ENCODE results near the gene FBLN1.

The FBLN1 gene

DNA sequence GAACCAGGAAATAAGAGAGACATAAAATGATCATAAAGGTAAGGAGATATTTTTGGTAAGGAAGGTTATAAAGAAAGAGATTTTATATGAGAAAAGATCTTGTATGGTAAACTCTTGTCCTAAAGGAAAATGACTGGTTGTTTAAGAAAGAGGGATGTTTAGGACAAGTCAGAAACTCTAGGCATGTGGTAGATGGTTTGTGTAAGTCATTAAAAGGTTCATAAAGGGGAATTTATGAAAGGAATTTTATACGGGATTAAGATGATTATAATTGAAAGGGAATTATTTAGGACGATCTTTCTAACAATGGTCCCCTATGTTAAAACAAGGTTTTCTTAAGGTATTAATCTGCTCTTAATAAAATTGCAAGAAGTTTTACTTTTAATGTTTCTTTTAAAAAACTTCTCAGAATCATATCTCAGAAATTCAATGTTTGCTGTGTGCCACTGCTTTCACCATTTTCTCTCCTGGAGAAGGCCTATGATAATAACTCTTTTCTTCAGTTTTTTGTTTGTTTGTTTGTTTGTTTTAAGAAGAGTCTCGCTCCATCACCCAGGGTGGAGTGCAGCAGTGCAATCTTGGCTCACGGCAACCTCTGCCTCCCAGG lies 13.8 kb upstream of the FBLN1 start:
- CTCF ChIA-PET, result no interaction called here
- TF ChIP-seq TRIM28 (IDR thresholded peaks at IDR 0.05; ENCODE audit: borderline replicate concordance, low read length) (peak; percentile 98), ZNF394 (tag by site-specific recombination; IDR thresholded peaks at IDR 0.05; ENCODE audit: borderline replicate concordance) (no peak), ZNF155 (tag by site-specific recombination; IDR thresholded peaks at IDR 0.05) (no peak), ZNF830 (tag by site-specific recombination; IDR thresholded peaks at IDR 0.05; ENCODE audit: low read depth) (no peak), ZNF701 (tag by site-specific recombination; IDR thresholded peaks at IDR 0.05) (0 out of 2 replicates have a peak, but pooled peaks have one; percentile 57), SALL2 (tag by site-specific recombination; IDR thresholded peaks at IDR 0.05; ENCODE audit: borderline replicate concordance) (no peak), ZNF548 (tag by site-specific recombination; IDR thresholded peaks at IDR 0.05) (no peak), ZNF664 (tag by site-specific recombination; IDR thresholded peaks at IDR 0.05) (no peak), ZNF324 (tag by site-specific recombination; IDR thresholded peaks at IDR 0.05) (no peak), ZNF791 (tag by site-specific recombination; IDR thresholded peaks at IDR 0.05) (no peak), ZNF473 (tag by site-specific recombination; IDR thresholded peaks at IDR 0.05) (no peak), ZNF624 (tag by site-specific recombination; IDR thresholded peaks at IDR 0.05) (no peak), ZNF549 (tag by site-specific recombination; IDR thresholded peaks at IDR 0.05) (peak; percentile 61; the same call in 1 of the 2 replicates), ZNF112 (tag by site-specific recombination; IDR thresholded peaks at IDR 0.05) (no peak), ZNF571 (tag by site-specific recombination; IDR thresholded peaks at IDR 0.05) (no peak), GLI2 (tag by site-specific recombination; IDR thresholded peaks at IDR 0.05; ENCODE audit: borderline replicate concordance, low read depth) (no peak), ZNF184 (tag by site-specific recombination; IDR thresholded peaks at IDR 0.05) (0 out of 2 replicates have a peak, but pooled peaks have one; percentile 35), ZNF501 (tag by site-specific recombination; IDR thresholded peaks at IDR 0.05) (no peak), ZNF354C (tag by site-specific recombination; IDR thresholded peaks at IDR 0.05; ENCODE audit: borderline replicate concordance, low read depth) (no peak), MZF1 (tag by site-specific recombination; IDR thresholded peaks at IDR 0.05; ENCODE audit: borderline replicate concordance) (peak; percentile 51; the same call in 1 of the 2 replicates), ZNF510 (tag by site-specific recombination; IDR thresholded peaks at IDR 0.05; ENCODE audit: insufficient replicate concordance) (peak; percentile 13), SP2 (tag by site-specific recombination; IDR thresholded peaks at IDR 0.05) (no peak), ZBTB48 (tag by site-specific recombination; IDR thresholded peaks at IDR 0.05) (no peak), ZBTB1 (tag by site-specific recombination; IDR thresholded peaks at IDR 0.05) (no peak), ZNF600 (tag by site-specific recombination; IDR thresholded peaks at IDR 0.05) (no peak), SETDB1 (IDR thresholded peaks at IDR 0.05; ENCODE audit: insufficient read length, low read length) (peak; percentile 99)
- TF ChIP-seq, protein P1, sequence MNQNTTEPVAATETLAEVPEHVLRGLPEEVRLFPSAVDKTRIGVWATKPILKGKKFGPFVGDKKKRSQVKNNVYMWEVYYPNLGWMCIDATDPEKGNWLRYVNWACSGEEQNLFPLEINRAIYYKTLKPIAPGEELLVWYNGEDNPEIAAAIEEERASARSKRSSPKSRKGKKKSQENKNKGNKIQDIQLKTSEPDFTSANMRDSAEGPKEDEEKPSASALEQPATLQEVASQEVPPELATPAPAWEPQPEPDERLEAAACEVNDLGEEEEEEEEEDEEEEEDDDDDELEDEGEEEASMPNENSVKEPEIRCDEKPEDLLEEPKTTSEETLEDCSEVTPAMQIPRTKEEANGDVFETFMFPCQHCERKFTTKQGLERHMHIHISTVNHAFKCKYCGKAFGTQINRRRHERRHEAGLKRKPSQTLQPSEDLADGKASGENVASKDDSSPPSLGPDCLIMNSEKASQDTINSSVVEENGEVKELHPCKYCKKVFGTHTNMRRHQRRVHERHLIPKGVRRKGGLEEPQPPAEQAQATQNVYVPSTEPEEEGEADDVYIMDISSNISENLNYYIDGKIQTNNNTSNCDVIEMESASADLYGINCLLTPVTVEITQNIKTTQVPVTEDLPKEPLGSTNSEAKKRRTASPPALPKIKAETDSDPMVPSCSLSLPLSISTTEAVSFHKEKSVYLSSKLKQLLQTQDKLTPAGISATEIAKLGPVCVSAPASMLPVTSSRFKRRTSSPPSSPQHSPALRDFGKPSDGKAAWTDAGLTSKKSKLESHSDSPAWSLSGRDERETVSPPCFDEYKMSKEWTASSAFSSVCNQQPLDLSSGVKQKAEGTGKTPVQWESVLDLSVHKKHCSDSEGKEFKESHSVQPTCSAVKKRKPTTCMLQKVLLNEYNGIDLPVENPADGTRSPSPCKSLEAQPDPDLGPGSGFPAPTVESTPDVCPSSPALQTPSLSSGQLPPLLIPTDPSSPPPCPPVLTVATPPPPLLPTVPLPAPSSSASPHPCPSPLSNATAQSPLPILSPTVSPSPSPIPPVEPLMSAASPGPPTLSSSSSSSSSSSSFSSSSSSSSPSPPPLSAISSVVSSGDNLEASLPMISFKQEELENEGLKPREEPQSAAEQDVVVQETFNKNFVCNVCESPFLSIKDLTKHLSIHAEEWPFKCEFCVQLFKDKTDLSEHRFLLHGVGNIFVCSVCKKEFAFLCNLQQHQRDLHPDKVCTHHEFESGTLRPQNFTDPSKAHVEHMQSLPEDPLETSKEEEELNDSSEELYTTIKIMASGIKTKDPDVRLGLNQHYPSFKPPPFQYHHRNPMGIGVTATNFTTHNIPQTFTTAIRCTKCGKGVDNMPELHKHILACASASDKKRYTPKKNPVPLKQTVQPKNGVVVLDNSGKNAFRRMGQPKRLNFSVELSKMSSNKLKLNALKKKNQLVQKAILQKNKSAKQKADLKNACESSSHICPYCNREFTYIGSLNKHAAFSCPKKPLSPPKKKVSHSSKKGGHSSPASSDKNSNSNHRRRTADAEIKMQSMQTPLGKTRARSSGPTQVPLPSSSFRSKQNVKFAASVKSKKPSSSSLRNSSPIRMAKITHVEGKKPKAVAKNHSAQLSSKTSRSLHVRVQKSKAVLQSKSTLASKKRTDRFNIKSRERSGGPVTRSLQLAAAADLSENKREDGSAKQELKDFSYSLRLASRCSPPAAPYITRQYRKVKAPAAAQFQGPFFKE (tag by site-specific recombination; IDR thresholded peaks at IDR 0.05; ENCODE audit: borderline replicate concordance), result no peak
- TF ChIP-seq, protein P2, sequence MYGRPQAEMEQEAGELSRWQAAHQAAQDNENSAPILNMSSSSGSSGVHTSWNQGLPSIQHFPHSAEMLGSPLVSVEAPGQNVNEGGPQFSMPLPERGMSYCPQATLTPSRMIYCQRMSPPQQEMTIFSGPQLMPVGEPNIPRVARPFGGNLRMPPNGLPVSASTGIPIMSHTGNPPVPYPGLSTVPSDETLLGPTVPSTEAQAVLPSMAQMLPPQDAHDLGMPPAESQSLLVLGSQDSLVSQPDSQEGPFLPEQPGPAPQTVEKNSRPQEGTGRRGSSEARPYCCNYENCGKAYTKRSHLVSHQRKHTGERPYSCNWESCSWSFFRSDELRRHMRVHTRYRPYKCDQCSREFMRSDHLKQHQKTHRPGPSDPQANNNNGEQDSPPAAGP (tag by site-specific recombination; IDR thresholded peaks at IDR 0.05), result no peak
- TF ChIP-seq, protein P3, sequence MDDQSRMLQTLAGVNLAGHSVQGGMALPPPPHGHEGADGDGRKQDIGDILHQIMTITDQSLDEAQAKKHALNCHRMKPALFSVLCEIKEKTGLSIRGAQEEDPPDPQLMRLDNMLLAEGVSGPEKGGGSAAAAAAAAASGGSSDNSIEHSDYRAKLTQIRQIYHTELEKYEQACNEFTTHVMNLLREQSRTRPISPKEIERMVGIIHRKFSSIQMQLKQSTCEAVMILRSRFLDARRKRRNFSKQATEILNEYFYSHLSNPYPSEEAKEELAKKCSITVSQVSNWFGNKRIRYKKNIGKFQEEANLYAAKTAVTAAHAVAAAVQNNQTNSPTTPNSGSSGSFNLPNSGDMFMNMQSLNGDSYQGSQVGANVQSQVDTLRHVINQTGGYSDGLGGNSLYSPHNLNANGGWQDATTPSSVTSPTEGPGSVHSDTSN (CRISPR knock-in tag; IDR thresholded peaks at IDR 0.05), result no peak

More for the DNA sequence above, 13.8 kb upstream of the FBLN1 start:
- POLR2A ChIA-PET, result no interaction called here
- H3K36me3 ChIP-seq (ENCODE audit: control insufficient read depth in 2 of 2, insufficient read depth in 1 of 2, low read length in 2 of 2), result no peaks in the 10 kb centered on the region
- no peaks in the 10 kb centered on the region; the same call in 1 of the 2 replicates for H3K9me3 ChIP-seq (ENCODE audit: control insufficient read depth, insufficient read depth, low read depth, low read length)
- no peaks in the 10 kb centered on the region for H3K4me1 ChIP-seq (ENCODE audit: control insufficient read depth, insufficient read depth, low read length)
- no peak overlapping the region for H3K4me3 ChIP-seq (ENCODE audit: low read depth, low read length)
- H3K27ac ChIP-seq (ENCODE audit: extremely low read depth, low read depth, low read length), result no peak overlapping the region

Measured in HEK293 (cell line).